HG02571 (cell line): Measurements from ENCODE around the gene CSPG4.
"Not testable (repeated sequence)": the region's sequence is repeated elsewhere in the genome, so short reads cannot be mapped to it uniquely, and the experiment has no call there.

Experiments
- ATAC-seq: cut with Tn5 transposase; IDR thresholded peaks from one replicate; pipeline ENCODE4 v1.9.1; 2021; ENCODE audit warnings: mild to moderate bottlenecking, moderate library complexity; ENCODE audit not compliant: unreplicated experiment

CSPG4 gene

DNA sequence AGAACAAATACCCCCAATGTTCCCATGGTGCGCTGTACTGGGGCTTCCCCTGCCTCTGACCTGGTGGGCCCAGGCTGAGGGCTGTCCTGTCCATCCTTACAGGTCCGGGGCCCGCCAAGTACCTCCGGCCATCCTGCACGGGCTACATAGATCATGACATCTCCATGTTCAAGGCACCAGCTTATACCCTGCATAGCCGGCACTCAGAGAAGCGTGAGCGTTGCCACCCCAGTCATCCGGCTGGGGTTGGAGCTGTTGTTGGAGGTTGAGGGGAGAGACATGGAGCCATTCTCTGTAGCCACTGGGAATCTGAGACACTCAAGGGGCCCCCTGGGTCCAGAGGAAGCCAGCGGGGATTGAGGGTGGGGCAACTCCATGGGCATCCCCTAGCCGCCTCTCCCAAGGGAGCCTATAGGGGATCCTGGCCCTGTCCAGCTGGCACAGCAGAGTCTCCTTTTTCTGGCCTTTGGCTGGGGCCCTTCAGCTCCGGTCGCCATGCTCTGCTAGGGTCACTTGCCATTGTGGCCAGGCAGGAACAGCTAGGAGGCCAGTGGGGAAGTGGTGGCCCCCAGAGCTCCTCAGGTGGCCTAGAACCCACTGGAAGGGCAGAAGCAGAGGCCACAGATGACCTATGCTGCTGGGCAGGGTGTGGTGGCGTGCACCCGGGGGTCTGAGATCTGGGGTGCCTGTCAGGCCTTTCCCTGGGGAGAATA lies 12.5 kb upstream of the CSPG4 start:
- no peak for ATAC-seq

GRCh38 chr15:75723847-75724660 lies 11.4 kb upstream of the CSPG4 start:
- ATAC-seq: no peak

DNA sequence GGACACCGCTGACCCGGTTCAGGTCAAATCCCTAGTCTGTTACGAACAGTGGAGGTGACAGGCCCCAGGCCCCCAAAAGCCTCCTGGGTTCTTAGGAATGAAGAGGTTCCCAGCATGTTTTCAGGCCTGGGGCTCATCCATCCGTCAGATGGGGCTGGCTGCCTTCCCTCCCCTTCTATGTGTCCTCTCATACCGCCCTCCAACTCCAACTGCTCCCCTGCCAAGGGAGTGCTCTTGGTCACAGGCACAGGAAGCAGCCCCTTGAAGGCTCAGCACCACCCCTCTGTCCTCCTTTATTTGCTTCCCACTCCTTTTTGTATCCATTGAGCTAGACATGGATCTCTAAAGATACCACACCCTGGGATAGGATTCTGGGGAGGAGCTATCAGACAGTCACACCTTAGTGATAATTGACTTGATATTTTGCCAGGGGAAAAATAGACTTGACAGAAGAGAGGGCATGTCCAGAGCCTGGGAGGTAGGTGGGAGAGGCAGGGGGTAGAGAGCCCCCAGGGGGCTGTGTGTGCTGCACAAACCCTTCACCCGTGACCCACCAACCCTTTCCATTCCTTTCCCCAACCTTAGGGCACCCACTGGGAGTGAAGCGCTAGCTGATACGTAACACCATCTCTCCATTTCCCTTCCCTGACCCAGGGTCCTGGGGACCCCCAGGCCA lies 10.7 kb upstream of the CSPG4 start:
- no peak for ATAC-seq

DNA sequence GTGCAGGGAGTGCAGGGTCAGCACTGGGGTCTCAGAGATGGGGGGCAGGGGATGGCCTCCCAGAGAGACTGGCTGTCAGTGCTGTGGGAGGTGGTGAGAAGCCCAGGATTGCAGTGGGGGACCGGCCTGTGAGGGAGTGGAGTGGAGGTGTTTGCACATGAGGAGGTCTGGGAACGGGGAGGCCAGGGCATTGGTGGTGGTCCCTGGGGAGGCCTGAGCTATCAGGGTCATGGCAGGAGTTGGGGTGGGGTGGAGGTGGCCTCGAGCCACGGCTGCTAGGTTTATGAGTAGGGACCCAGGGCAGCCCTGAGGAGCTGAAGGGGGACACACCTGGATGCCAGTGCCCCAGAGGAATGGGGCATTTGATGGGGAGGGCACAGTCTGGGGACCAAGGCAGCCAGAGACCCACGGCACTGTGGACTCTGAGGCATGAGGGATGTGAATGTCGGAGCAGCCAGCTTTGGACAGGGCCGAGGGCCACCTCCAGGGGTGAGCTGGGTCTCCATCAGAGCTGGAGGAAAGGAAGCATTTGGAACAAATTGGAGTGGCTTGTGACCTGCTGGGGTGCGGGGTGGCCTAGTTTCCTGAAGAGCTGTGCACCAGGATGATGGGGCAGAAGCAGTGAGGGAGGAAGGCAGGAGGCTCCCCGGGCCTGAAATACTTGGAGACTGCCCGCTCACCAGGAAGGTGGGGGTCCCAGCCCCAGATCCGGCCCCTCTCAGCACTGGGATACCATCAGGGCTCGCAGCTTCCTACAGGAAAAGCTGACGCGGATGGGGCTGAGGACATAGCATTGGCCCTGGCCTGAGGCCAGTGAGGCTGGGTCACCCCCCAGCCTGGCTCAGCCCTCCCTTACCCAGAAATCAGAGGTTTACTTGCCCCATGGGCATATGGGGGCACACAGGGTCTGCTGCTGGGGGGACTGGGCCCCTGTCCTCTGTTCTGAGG lies 9.5 kb upstream of the CSPG4 start:
- ATAC-seq: no peak

DNA sequence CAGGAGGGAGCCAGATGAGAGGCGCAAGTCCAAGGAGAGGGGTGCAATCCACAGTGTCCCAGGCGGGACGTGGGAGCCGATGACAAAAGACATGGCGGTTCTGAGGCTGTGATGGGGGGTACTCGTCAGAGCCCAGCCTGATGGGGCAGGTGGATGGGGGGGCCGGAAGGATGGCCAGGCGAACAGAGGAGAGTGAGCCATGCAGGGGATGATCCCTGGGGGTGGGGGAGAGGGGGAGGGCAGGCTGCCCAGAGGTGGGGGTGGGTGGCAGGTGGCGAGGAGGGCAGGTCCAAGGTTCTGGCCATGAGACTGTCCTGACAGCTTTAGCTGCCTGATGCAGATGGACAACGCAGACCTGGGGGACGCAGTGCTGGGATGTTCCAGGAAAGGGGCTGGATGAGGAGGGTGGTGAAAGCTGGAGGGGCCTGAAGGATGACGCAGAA lies 8.9 kb upstream of the CSPG4 start:
- no peak for ATAC-seq

- ATAC-seq: no peak
Observed at GRCh38 chr15:75720787-75721479, 8.3 kb upstream of the CSPG4 start.

GRCh38 chr15:75720297-75720696 lies 7.6 kb upstream of the CSPG4 start:
- no peak for ATAC-seq

GRCh38 chr15:75718328-75718727 lies 5.7 kb upstream of the CSPG4 start:
- ATAC-seq: no peak

- not testable (repeated sequence) for ATAC-seq
Observed at GRCh38 chr15:75717001-75717400, 4.4 kb upstream of the CSPG4 start.

DNA sequence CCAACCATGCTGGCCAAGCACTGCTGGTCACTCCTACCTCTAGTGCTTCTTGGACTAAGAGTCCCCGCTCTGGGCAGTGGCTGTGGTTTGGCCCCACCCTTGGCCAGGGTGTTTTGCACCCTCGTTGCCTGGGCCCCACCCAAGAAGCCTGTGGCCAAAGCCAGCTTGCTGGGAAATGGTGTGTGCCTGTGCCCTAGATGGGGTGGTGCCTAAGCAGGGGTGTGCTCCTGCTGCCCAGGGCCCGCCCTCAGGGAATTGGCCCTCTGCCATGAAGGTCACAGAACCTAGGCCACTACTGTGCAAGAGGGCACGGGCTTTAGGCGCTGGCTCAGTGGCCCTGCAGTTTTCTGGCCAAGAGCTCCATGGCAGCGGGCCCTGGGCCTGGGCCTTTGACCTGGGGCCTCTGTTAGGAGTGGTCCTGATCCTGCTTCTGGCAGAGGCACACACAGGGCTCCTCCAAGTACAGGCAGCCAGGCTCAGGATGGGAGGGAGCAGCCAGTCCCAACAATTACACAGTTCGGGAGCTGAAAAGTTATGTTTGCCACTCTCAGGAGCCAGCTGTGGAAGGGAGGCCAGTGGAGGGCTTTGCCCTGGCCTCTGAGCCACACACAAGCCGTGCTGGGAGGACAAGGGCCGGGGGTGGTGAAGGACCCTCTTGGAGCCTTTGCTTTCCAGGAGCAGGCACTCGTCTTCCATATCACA lies 3.8 kb upstream of the CSPG4 start:
- ATAC-seq: not testable (repeated sequence)

DNA sequence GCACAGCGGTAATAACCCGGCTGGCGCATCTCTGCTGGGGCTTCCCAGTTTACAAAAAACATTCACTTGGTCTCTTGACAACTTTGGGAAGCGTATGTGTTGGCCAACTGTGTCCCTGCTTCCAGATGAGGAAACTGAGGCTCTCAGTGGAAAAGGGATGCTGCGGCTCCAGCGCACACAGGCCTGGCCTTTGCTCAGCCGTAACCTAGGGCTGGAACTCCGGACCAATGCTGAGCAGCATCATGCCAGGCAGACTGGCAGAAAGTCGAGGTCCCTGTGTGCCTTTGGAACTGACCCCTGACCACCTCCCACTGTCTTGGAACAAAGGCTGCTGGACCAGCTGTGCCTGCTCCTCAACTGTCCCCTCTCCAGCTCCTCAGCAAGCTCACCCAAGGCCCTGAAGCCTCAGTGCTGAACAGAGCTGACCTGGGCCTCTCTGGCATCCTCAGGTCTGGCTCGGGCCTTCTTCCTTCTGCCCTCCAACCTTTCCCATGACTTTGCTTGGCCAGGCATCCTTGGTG lies 2.7 kb upstream of the CSPG4 start:
- ATAC-seq: not testable (repeated sequence)

DNA sequence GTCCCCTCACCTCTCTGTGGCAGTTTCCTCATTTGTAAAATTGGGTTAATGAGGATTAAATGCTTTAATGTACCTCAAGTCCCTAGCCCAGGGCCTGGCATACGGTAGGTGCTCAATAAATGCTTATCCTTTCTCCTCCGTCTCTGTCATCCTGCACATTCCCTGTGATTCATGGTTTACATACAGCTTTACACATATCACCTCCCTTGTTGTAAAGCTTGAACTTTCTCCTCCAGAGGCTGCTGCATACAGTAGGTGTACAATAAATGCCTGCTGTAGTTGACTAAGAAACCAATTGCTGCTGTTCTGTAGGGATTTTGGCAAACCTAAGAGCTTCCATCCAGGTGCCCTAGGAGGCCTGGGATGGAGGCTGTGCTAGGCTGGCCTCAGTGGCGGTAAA lies 1.5 kb upstream of the CSPG4 start:
- ATAC-seq: no peak

DNA sequence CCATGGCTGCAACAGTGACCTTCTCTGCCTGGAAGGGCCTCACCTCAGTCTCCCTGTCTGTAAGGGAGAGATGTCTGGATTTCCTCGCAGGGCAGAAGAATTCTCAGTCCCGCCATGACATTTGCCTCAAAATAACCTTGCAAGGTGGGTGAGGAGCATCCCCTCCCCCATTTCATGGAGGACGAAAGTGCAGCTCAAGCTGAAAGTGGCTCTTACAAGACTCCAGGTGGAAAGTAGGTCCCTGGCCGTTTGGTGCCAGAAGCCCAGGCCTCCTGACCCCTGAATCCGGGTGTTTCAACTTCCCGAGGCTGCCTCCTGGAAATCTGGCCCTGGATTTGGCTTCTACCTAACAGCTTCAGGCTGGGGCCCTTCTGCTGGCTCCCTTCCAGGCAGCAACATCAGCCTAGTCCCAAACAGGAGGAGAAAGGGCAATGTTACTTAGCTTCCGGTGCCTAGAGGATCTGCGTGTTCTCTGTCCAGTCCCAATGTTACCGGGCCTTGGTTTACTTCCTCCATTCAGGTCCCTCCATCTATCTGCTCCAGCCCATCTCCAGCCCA lies 769 bp upstream of the CSPG4 start:
- no peak for ATAC-seq

DNA sequence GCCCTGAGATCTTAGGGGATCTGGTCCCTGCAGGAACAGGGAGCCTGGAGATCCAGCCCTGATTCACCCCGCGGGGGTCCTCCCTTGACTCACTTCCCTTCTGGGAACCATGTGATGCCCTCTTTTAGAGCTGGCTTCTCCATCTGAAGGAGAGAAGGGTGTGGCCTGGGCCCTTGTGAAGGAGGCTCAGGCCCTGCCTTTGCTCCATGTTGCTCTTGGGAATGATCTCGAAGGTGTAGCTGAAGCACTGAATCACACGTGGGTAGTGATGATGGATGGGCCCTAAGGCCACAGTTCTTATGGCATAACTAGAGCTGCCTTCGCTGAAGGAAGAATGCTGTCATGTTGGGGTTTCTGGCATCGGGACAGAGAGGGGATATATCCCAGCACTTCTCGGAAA lies 1.2 kb downstream of the CSPG4 start:
- not testable (repeated sequence) for ATAC-seq

DNA sequence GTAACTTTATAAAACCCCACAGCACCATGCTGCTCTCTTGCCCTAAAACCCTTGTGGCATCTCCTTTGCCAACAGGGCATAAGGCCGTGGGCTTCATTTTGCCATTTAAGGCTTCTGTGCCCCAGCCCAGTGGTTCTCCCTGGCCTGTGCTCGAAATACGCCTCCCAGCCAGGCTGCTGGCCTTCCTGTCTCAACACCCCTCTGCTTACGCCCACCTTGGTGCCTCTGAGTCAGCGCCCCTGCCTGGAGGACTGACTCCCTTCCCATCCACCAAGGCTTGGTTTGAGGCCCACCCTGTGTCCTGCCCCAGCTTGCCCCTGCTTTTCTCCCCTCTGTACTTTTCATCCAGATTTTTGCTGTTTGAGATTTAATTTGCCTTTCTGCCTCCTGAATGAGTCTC lies 1.8 kb downstream of the CSPG4 start:
- not testable (repeated sequence) for ATAC-seq

DNA sequence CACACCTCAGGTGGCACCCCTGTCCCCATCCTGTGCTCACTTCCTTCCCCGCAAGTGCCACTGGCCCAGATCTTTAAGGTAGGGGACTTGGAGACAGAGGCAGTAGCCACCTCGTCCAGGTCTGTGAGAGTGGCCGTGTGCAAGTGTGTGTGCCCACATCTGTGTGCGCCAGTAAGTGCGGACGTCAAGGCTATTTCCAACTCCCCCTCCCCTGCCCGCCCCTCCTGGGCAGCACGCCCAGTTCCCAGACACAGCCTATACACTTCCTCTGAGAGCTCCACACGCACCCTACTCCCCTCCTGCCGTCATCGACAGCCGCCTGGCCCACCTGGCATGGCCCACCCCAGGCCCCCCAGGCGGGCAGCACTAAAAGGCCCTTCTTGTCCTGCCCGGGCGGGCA lies 3.2 kb downstream of the CSPG4 start:
- not testable (repeated sequence) for ATAC-seq

DNA sequence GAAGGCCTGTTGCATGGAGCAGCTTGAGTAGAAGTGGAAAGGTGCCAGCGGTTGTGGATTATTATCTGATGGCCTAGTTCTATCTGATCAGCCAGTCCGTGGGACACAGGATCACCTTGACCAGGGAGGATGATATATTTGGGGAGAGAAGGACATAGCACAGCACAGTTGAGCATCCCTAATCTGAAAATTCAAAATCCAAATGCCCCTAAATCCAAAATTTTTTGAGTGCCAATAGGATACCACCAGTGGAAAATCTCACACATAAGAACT lies 6.0 kb downstream of the CSPG4 start:
- ATAC-seq: no peak

- ATAC-seq: no peak
Observed at GRCh38 chr15:75705854-75706681, 6.6 kb downstream of the CSPG4 start.
